ENCODE results near the gene GRIN1.

Gene GRIN1

GRCh38 chr9:137169896-137170358 lies 31.0 kb downstream of the GRIN1 start, which contains the start of gene LRRC26:
Gene LRRC26, minus strand, starts transcription at chr9:137170051. Its CDS starts 108 bp downstream, at chr9:137169943.
- no peak for DNase-seq
- in situ Hi-C loops (cut with HindIII; ENCODE audit: low pct_ligation_motif_present, low pct_unique_long_range_greater_than_20kb, low sequenced_read_pairs) = no loop called here

DNA sequence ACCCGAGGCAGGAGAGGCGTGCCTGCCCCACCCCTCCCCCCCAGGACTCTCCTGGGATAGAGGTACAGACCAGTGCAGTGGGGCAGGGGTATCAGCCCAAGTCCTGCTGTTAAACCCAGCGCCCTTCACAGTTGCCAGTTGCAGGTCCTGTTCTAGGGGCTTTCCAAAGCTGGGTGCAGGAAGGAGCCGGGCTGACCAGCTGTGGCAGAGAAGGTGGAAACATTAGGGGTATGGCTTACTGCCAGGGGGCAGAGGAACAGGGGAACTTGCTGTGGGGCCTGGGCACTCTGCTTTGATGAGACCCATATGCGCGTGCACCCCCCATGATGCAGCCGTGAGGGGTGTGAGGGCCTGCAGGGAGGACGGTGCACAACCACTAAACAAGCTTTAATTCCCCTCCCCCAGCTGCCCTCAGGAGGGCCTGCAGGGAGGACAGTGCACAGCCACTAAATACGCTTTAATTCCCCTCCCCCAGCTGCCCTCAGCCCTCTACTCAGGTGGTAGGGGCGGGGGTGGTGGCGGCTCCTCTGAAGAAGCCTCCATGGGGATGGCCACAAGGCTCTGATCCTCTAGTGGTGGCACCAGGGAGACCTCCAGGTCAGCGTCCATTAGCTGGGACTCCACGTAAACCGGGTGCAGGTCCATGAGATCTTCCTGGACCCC lies 31.7 kb downstream of the GRIN1 start:
- in situ Hi-C loops (cut with HindIII; ENCODE audit: low pct_ligation_motif_present, low pct_unique_long_range_greater_than_20kb, low sequenced_read_pairs) = no loop called here
- DNase-seq = no peak

- DNase-seq = no peak
- in situ Hi-C loops (cut with HindIII; ENCODE audit: low pct_ligation_motif_present, low pct_unique_long_range_greater_than_20kb, low sequenced_read_pairs) = no loop called here
Measured at GRCh38 chr9:137171149-137171900, 32.4 kb downstream of the GRIN1 start.

DNA sequence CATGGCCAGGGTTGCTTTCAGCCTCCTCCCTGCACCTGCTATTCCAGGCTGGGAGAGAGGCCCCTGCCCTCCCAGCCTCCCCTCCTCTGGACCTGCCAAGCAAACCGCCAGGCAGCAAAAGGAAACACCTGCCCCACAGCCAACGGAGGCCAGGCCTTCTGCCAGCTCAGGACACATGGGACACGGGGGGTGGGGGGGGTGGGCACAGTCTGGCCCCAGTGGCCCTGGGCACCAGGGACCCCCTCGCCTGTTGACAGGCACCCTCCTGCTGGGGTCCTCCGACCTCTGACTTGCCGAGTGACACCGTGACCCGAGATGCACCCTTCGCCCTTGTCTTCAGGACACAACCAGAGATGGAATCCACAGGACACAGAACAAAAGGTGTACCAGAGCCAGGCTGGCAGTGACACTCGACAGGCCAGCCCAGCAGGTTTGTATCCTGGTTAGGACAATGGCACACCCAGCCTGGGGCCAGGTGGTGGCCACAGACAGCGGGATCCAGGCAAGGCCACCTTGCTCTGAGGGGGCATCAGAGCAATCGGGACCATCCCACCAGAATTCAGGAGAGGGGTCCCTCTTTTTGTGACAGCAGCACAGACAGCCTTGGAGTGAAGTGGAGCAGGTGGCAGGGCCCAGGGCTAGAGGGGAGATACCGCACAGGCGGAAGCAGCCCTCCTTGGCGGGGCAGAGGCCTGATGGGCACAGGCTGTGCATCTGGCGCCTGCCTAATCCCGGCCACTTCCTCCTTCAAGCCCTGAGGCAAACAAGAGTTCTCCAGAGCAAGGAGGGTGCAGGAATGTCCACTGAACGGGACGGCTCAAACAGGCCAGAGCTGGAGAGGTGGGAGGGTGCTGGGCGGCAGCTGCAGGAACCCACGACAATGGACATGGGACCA lies 34.2 kb downstream of the GRIN1 start:
- DNase-seq = no peak
- in situ Hi-C loops (cut with HindIII; ENCODE audit: low pct_ligation_motif_present, low pct_unique_long_range_greater_than_20kb, low sequenced_read_pairs) = no loop called here

GRCh38 chr9:137173796-137174664 lies 35.1 kb downstream of the GRIN1 start:
- no peak for DNase-seq
- in situ Hi-C loops (cut with HindIII; ENCODE audit: low pct_ligation_motif_present, low pct_unique_long_range_greater_than_20kb, low sequenced_read_pairs) = no loop called here

DNA sequence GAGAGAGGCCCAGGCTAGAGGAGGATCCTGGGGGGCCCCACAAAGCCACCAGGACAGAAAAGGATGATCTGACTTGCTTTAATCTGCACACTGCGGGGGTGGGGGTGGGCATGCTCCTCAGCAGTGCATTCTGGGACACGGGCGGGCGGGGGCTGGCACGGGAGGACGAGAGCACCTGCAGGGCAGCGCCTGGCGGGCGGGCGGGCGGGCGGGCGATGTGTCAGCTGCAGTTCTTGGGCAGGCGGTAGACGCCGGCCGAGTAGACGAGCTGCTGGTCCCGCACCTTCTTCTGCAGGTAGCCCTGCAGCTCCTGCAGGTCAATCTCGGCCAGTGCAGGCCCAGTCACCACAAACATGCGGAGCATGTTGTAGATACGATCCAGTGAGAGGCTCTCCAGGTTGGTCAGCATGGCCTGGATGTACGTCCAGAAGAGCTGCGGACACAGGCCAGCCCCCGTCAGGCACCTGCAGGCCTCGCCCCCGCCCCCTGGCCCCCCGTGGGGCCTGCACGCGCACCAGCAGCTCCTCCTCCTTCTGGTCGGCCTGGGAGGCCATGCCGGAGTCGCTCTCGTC lies 35.9 kb downstream of the GRIN1 start:
- in situ Hi-C loops (cut with HindIII; ENCODE audit: low pct_ligation_motif_present, low pct_unique_long_range_greater_than_20kb, low sequenced_read_pairs) = no loop called here
- DNase-seq = no peak

DNA sequence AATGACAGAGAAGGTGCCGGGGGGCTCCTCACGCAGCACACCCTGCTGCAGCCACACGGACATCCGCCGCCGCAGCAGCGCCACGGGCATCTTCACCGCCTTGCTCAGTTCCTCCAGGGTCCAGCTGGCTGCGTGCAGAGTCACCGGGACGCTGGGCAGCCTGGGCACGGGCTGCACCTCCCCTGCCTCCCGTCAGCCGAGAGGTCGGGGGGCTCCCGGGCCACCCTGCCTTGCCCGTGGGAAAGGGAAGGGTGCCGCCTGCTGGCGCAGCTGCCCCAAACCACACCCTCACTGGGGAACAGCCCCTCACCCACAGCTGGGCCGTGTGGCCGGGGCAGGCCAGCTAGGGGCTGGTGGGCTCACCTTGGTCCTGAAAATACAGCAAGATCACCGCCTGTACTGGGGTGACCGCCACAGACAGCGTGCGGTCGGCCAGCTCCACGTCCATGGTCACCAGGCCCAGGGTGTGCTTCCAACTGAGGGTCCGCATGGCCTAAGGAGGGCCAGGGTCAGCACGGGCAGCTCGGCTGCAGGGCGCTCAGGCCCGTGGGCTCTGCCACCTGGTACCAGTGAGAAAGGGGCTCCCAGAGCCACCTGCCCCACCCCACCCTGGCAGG lies 36.5 kb downstream of the GRIN1 start:
- no peak for DNase-seq
- in situ Hi-C loops (cut with HindIII; ENCODE audit: low pct_ligation_motif_present, low pct_unique_long_range_greater_than_20kb, low sequenced_read_pairs) = no loop called here

DNA sequence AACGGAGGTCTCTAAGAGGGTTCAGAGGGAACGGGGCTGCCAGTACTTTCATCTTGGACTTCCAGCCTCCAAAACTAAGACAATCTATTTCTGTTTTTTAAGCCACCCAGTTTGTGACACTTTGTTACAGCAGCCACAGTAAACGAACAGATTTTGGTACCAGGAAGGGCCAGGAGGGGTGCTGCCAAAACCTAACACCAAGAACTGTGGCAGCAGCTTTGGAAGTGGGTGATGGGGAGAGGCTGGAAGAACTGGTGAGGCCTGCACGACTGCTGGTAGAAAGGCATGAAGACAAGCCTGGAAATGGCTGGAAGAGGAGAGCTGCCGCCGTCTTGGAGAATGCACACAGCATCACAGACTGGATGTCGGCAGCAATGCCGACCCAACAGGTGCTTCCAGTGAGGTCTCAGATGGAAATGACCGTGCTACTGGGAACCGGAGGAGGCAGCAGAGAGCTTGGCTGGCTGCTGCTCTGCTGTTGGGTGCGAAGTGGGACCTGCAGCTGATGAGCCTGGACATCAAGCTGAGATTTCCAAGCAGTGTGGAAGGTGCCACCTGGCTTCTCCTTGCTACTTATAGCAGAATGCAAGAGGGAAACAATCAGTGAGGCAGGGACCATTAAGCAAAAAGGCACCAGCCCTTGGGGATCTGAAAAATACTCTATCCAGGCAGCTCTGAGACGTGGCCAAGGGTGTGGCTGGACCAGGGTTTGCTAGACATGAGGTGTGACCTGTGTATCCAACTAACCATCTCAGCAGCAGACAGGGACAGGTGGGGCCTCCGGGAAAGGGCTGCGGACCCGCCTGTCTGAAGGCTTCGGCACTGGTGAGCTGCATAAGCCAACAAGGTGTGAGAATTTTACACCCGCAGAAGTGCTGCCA lies 37.6 kb downstream of the GRIN1 start:
- DNase-seq = peak; percentile 54
- in situ Hi-C loops (cut with HindIII; ENCODE audit: low pct_ligation_motif_present, low pct_unique_long_range_greater_than_20kb, low sequenced_read_pairs) = no loop called here

DNA sequence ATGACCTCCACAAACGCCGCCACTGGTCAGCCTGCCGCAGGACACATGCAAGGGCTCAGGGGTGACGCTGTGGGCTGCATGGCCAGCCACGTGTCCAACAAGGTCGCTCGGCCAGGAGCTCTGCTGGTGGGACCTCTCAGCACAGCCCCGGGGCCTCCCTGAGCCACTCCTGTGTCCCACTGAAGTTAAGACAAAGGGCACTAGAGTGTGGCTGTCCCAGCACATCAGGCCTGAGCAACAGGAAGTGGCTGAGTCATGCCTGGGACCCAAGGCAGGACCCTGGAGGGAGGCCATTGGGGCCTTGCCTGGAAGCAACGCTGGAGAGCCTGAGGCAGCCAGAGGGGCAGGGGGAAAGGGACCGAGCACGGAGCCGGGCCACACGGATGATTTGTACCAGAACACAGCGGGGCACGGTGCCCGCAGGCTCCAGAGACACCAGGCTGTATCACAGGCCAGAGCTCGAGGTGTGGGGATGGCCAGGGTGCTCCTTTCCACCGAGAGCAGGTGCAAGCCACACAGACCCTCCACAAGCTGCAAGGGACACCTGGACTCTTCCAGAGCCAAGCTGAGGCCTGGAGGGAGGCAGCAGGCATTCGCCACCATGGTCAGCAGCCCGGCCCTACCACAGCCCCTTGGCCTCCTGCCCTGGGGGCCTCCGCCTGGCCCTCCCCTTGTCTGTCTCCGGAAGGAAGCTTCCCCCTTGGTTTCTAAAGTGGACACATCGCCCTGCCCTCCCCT lies 39.4 kb downstream of the GRIN1 start:
- in situ Hi-C loops (cut with HindIII; ENCODE audit: low pct_ligation_motif_present, low pct_unique_long_range_greater_than_20kb, low sequenced_read_pairs) = no loop called here
- no peak for DNase-seq

- DNase-seq = no peak
- in situ Hi-C loops (cut with HindIII; ENCODE audit: low pct_ligation_motif_present, low pct_unique_long_range_greater_than_20kb, low sequenced_read_pairs) = no loop called here
Measured at GRCh38 chr9:137178939-137179630, 40.1 kb downstream of the GRIN1 start.

DNA sequence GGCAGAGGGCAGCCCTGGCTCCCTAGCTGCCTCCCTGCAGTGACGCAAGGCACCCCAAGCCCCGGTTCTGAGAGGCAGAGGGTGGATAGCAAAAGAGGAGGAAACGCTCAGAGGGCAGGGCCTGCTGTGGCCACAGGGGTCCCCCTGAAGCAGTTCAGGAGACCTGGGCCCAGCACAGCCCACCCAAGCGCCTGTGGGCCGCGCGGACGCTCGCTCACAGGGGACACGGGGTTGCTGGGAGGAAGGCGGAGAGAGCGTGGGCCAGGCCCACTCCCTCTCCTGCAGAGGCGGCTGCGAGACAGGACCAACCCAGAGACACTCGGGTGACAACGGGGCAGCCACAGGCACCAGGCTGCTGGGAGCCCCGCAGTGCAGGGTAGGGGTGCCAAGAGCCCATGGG lies 40.8 kb downstream of the GRIN1 start:
- in situ Hi-C loops (cut with HindIII; ENCODE audit: low pct_ligation_motif_present, low pct_unique_long_range_greater_than_20kb, low sequenced_read_pairs) = no loop called here
- DNase-seq = no peak

DNA sequence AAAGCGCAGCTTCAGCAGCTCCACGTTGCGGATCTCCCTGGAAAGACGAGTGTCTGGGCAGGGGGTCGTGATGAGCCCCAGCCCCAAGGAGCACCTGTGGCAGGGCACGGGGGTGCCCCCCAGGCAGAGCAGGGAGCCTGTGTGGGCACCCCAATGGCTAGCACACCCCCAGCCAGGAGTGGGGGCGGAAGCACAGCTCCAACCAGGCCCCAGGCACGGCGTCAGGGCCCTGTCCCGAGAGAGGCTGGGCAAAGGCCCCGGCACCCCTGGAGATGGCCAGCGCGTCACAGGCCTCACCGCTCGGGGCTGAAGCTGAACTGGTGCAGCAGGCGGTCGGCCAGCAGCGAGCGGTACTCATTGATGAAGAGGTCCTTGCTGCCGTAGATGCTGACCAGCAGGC lies 41.5 kb downstream of the GRIN1 start:
- in situ Hi-C loops (cut with HindIII; ENCODE audit: low pct_ligation_motif_present, low pct_unique_long_range_greater_than_20kb, low sequenced_read_pairs) = no loop called here
- DNase-seq = no peak

DNA sequence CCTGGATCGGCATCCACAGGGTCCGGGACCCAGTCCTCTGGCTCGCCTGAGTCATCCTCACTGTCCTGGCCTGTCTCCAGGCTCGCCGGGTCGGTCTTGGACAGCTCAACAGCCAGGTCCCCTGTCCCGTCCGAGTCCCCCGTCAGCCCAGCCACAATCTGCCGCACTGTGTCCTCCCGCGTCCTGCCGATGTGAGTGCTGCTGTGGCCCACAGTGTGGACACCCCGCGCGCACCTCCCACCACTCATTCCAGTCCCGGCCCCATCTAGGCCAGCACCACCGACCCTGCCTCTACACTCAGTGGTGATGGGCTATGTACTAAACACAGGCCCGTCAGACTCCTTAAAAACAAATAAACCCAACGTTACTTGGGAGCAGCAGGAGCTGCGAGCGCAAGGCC lies 42.7 kb downstream of the GRIN1 start:
- DNase-seq = no peak
- in situ Hi-C loops (cut with HindIII; ENCODE audit: low pct_ligation_motif_present, low pct_unique_long_range_greater_than_20kb, low sequenced_read_pairs) = no loop called here

DNA sequence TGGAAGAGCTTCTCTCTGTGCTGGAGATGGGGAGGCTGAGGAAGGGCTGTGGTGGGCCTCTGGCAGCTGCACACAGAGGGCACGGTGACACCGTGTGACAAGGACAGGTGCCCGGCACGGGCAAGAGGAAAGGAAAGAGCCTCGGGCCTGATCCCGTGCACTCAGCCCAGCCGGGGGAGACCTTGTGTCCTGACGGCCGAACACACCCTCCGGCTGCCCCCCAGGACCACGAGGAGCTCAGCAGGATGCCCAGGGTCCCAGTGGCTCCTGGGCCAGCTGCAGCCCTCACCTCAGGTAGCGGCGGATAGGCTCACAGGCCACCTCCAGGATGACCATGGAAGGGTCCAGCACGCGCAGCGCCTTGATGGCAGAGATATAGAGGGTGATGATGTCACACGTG lies 43.9 kb downstream of the GRIN1 start:
- in situ Hi-C loops (cut with HindIII; ENCODE audit: low pct_ligation_motif_present, low pct_unique_long_range_greater_than_20kb, low sequenced_read_pairs) = no loop called here
- DNase-seq = no peak

- in situ Hi-C loops (cut with HindIII; ENCODE audit: low pct_ligation_motif_present, low pct_unique_long_range_greater_than_20kb, low sequenced_read_pairs) = no loop called here
- no peak for DNase-seq
Measured at GRCh38 chr9:137183980-137184595, 45.1 kb downstream of the GRIN1 start.
